HG03378 (cell line): ENCODE measurements around the gene AP4S1.
"Not testable (repeated sequence)": the region's sequence is repeated elsewhere in the genome, so short reads cannot be mapped to it uniquely, and the experiment has no call there.

Experiments
- ATAC-seq: cut with Tn5 transposase; IDR thresholded peaks from one replicate; pipeline ENCODE4 v1.9.1; 2021; ENCODE audit warnings: mild to moderate bottlenecking, moderate library complexity; ENCODE audit not compliant: unreplicated experiment

AP4S1 gene

GRCh38 chr14:31025367-31026076, at the start of gene AP4S1:
Gene AP4S1 (plus strand): TSS chr14:31025649. CDS start chr14:31066197, 40,548 bp downstream.
- no peak for ATAC-seq

DNA sequence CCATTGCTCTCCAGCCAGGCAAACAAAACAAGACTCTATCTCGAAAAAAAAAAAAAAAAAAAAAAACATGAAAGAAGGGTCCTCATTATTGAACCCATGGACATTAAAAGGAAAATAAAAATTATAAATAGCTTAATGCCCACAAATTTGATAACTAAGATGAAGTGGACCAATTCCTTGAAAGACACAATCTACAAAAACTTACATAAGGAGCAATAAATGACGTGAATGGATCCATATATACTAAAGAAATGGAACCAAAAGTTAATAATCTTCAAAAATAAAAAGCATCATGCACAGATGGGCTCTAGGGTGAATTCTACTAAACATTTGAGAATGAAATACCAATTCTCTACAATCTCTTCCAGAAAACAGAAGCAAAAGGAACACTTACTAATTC, 47.7 kb upstream of the AP4S1 start:
- ATAC-seq: no peak

GRCh38 chr14:30980106-30980704, 45.2 kb upstream of the AP4S1 start:
- ATAC-seq: not testable (repeated sequence)

DNA sequence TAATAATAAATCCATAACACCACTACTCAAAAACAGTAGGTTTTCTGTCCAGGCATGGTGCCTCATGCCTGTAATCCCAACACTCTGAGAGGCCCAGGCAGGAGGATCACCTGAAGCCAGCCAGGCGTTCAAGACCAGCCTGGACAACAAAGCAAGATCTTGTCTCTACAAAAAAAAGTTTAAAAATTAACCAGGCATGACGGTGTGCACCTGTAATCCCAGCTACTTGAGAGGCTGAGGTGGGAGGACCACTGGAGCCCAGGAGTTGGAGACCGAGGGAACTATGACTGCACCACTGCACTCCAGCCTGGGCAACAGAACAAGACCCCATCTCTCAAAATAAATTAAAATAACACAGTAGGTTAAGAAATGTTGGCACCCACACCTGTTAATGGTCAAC, 44.5 kb upstream of the AP4S1 start:
- ATAC-seq: no peak

- ATAC-seq: no peak
These were observed 42.9 kb upstream of the AP4S1 start for GRCh38 chr14:30982533-30982932.

DNA sequence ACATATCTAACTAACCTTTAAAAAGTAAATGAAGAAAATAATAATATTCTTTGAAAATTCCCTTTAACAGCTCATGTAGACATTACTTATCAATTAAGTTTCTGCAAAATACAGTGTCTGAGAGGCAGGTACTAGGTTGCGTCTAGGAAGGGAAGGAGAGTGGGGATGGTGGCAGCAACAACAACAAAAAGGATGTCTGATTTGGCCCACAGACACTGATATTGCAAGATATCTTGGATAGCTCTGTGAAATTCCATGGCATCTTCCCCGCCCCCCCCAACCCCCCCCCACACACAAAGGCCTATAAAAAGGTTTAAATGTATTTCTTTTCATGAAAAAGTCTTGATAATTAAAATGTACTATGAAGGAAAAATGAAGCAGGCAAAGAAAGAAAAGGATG, 41.6 kb upstream of the AP4S1 start:
- ATAC-seq: no peak

DNA sequence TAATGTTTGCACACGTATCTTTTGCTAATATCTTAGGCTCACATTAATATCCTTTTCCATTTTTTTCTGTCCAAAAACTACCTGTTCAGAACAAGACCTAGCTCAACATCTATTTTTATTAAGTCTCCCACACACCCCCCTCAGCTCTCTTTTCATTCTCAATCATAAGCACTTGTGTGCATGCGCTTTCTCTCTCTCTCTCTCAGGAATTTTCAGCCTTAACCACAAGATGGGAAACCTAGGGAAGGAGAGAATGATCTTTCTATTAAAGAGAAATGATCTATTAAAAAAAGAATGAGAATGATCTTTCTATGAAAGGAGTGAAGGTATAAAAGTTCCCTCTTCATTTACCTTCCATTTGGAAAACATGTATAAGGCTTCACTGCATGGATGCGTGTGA, 39.7 kb upstream of the AP4S1 start:
- no peak for ATAC-seq

DNA sequence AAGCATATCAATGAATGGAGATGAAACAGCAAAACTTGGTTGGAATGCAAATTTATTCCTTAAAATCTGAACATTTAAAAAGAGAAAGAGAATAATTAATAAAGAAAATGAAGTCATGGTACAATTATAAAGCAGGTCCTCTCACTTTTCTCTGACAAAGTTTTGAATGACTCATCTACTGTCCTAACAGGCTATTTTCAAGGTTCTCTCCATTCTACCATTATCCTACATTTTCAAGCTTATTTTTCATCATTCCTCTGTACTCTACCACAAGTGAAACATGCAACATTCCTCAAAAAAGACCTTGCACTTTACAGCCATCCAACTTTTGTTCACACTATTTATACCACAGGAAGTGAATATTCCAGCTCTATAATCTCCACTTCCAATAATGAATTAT, 36.9 kb upstream of the AP4S1 start:
- no peak for ATAC-seq

DNA sequence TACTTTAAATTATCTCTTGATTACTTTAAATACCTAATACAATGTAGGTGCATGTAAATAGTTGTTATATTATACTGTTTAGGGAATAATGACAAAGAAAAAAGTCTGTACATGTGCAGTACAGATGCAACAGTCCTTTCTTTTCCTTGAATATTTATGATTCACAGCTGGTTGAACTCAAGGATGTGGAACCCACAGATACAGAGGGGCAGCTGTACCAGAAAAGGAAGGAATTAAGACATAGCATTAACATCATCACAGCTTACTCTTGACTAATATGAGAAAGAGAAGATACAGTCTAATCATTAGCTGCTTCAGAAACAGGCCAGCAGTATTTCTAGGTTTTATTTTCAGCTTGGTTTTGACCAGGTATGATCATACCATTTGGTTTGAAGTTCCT, 34.7 kb upstream of the AP4S1 start:
- ATAC-seq: no peak

- no peak for ATAC-seq
These were observed 34.0 kb upstream of the AP4S1 start for GRCh38 chr14:30991408-30991807.

- no peak for ATAC-seq
These were observed 32.4 kb upstream of the AP4S1 start for GRCh38 chr14:30993071-30993470.

DNA sequence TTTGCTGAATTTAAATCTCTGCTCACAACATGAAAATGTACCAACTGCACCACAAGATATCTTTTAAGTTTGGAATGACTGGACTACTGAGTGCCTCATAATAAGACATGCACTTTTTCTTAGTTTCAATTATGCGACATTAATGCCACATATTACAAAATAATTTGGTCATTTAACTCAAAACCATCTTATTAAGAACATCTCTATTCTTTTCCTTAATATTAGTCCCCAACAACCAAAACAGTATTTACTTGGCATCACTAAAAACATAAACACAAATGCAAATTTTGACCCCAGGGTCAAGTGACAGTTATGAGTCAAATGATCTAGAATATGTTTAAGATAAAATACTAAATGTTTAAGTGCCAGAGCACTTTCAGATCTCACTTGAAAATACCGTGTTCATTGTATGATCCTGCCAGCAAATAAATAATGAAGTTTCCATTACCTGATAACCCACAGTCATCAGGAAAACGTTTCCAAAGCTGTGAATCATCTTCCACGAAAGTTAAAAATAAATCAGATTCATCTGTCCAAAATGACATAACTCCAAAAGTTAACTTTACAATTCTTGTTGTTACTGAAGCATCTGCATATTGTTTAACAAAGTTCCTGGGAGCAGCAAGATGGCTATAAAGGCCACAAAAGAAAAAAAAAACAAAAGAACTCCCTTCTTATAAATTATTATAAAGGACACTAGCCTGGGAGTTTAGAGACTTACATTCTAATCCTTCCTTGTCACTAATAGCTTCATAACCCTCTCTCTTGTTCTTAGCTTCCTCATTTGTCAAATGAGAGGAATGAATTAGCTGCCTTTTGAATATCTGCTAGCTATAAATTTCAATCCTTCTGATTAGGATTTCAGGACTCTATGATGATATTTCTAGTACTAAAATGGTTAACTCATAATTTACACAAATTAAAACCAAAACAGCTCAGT, 30.5 kb upstream of the AP4S1 start:
- peak; percentile 69 for ATAC-seq

DNA sequence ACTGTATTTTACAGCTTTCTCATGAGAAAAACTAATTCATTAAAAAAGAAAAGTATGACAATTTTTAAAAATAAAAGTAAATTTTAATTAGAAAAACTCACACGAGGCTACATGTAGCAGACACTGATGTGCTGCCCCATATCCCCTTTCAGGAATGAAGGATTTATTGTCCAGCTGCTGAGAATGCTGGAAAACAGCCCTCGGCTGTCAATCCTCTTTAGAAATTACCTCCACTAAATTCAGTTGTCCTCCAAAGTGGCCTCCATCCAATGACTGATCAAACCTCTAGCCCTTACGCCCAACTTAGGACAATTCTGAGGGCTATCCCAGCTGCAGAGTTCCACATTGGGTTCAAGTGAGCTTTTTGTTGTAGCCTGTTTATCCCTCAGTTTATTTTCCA, 29.8 kb upstream of the AP4S1 start:
- ATAC-seq: no peak

DNA sequence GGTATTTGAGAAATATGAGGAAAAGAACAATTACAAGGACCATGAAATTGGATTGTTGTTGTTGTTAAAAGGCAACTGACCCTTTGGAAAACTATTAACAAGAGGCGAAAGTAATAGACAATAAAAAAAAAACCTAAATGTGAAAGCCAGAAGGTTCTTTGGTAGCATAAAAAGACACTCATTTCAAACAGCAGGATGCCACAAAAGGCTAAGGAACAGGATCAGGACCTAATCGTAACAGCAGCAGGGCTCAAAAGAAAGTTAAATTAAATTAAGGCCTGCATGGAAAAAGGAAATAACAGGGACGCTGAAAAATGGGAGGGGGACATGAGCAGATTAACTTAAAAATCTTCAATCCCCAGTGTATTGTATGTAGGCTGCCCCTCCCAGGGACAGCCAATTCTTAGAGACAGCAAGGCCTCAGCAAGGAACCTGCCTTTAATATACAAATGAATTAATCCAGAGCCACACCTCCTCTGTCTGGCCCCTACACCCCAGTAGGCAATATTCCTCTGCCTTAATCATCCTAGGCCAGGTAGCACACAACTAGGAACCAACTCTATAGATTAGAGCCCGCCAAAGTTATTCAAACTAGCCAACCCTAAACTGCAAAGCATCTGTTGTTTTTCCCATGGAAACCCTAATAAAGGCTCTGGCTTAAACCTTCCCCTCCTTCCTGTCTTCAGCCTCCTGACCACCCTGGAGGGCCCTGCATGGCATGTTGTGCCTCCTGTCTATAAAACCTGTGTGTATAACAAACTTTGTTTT, 28.4 kb upstream of the AP4S1 start:
- ATAC-seq: no peak

DNA sequence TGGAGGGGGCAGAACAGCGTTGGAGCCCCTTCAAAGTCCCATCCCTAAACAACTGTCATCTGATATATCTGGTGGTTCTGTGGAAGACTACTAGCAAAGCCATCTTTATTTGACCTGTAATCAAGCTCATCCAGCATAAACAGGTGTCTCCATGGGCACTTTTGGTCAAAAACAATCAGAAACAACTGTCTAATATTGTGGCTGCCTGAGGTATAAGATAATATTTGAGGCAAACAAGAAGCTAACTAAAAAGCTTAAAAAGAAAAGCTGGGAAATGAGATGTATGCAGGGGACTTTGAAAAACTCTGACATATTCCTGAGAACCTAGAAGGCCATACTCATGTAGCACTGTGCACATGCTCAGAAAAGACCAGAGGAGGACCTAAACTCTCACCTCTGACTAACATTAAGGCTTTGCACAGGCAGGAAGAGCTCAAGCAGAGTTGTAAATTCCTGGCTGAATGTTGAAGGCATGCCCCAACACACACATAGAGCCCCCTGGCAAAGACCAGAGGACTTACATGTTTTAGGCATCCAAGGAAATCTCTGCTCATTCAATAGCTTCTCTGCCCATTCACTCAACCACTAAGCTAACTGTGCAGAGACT, 27.2 kb upstream of the AP4S1 start:
- no peak for ATAC-seq

DNA sequence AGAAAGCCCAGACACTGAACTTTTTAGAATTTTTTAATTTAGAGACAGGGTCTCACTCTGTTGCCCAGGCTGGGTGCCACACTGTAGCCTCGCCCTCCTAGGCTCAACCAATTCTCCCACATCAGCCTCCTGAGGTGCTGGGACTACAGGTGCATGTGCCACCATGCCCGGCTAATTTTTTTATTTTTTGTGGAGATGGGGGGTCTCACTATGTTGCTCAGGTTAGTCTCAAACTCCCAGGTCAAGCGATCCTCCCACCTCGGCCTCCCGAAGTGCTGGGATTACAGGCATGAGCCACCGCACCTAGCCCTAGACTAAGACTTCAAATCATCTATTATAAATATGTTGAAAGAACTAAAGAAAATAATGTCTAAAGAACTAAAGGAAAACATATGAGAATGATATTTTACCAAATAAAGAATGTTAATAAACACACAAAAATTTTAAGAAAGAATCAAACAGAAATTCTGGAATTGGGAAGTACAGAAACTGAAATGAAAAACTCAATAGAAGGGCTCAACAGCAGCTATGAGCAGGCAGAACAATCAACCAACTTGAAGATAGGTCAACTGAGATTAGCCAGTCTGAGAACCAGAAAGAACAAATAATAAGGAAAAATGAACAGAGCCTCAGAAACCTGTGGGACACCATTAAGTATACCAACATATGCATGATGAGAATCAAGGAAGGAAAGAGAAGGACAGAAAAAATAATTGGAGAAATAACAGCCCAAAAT, 26.2 kb upstream of the AP4S1 start:
- ATAC-seq: no peak

- ATAC-seq: no peak
These were observed 24.7 kb upstream of the AP4S1 start for GRCh38 chr14:31000629-31001338.

GRCh38 chr14:31001339-31001658, 24.1 kb upstream of the AP4S1 start:
- ATAC-seq: no peak

- no peak for ATAC-seq
These were observed 22.2 kb upstream of the AP4S1 start for GRCh38 chr14:31003284-31003683.
